H9 (cell line): ENCODE results near the gene COX7A2L. TPM values are rescaled to one million over a fixed set of nuclear protein-coding genes. Genes with fewer than 3 reads are reported as not detected.

Experiments used
- DNase-seq: peaks from one replicate; pipeline ENCODE4 v3.0.0-alpha.2; 2017
- H2AFZ ChIP-seq: one replicate; pipeline ENCODE4 v1.6.1; 2013; ENCODE audit warnings: mild to moderate bottlenecking, low read length, control low read depth, moderate library complexity
- H2AK5ac ChIP-seq: 2 replicates; pipeline ENCODE4 v1.6.1; 2013; ENCODE audit warnings: low read length, control low read depth, mixed read lengths; ENCODE audit not compliant: insufficient read length
- H2BK120ac ChIP-seq: one replicate; pipeline ENCODE4 v1.6.1; 2013; ENCODE audit warnings: low read depth, mild to moderate bottlenecking, low read length, control low read depth, inconsistent platforms; ENCODE audit not compliant: poor library complexity, severe bottlenecking
- H2BK12ac ChIP-seq: 2 replicates; pipeline ENCODE4 v1.6.1; 2013; ENCODE audit warnings: low read length, control low read depth, mixed read lengths, low read depth; ENCODE audit not compliant: insufficient read length
- H2BK15ac ChIP-seq: 2 replicates; pipeline ENCODE4 v1.6.1; 2013; ENCODE audit warnings: low read depth, low read length, control low read depth
- H2BK20ac ChIP-seq: one replicate; pipeline ENCODE4 v1.6.1; 2013; ENCODE audit warnings: low read depth, mild to moderate bottlenecking, low read length, control low read depth, inconsistent platforms; ENCODE audit not compliant: poor library complexity, severe bottlenecking
- H2BK5ac ChIP-seq: 2 replicates; pipeline ENCODE4 v1.6.1; 2013; ENCODE audit warnings: low read length, control low read depth, mixed read lengths; ENCODE audit not compliant: insufficient read length
- H3K14ac ChIP-seq: 2 replicates; pipeline ENCODE4 v1.6.1; 2013; ENCODE audit warnings: low read length, control low read depth; ENCODE audit not compliant: insufficient read depth
- H3K18ac ChIP-seq: 2 replicates; pipeline ENCODE4 v1.6.1; 2013; ENCODE audit warnings: low read depth, mild to moderate bottlenecking, mixed read lengths, low read length, control low read depth; ENCODE audit not compliant: insufficient read length
- H3K23ac ChIP-seq: 2 replicates; pipeline ENCODE4 v1.6.1; 2013; ENCODE audit warnings: low read length, control low read depth, mixed read lengths, low read depth; ENCODE audit not compliant: insufficient read length
- H3K23me2 ChIP-seq: 2 replicates; pipeline ENCODE4 v1.6.1; 2013; ENCODE audit warnings: low read depth, mild to moderate bottlenecking, mixed read lengths, low read length, control low read depth; ENCODE audit not compliant: insufficient read length, poor library complexity, severe bottlenecking
- H3K27ac ChIP-seq: 2 replicates; pipeline ENCODE4 v1.5.1; 2013; ENCODE audit warnings: low read length, control low read depth, mixed read lengths, low read depth; ENCODE audit not compliant: insufficient read length
- H3K27me3 ChIP-seq: 2 replicates; pipeline ENCODE4 v1.6.1; 2013; ENCODE audit warnings: low read length, control low read depth, inconsistent platforms; ENCODE audit not compliant: insufficient read depth
- H3K4ac ChIP-seq: 2 replicates; pipeline ENCODE4 v1.6.1; 2013; ENCODE audit warnings: low read depth, mild to moderate bottlenecking, control low read depth, inconsistent platforms, low read length, moderate library complexity
- H3K4me1 ChIP-seq: 2 replicates; pipeline ENCODE4 v1.6.1; 2013; ENCODE audit warnings: low read length, control low read depth, inconsistent platforms; ENCODE audit not compliant: insufficient read depth
- H3K4me2 ChIP-seq: 2 replicates; pipeline ENCODE4 v1.6.1; 2013; ENCODE audit warnings: low read length, control low read depth, mixed read lengths; ENCODE audit not compliant: insufficient read length, insufficient read depth
- H3K56ac ChIP-seq: 2 replicates; pipeline ENCODE4 v1.6.1; 2013; ENCODE audit warnings: low read depth, mild to moderate bottlenecking, mixed read lengths, low read length, control low read depth; ENCODE audit not compliant: insufficient read length
- H3K79me1 ChIP-seq: 2 replicates; pipeline ENCODE4 v1.6.1; 2013; ENCODE audit warnings: low read depth, mild to moderate bottlenecking, moderate library complexity, low read length, control low read depth, inconsistent platforms; ENCODE audit not compliant: insufficient read depth, poor library complexity, severe bottlenecking
- H3K79me2 ChIP-seq: 2 replicates; pipeline ENCODE4 v1.6.1; 2013; ENCODE audit warnings: low read length, control low read depth, inconsistent platforms; ENCODE audit not compliant: insufficient read depth
- H3K9ac ChIP-seq: 2 replicates; pipeline ENCODE4 v1.6.1; 2013; ENCODE audit warnings: low read length, control low read depth, mixed read lengths; ENCODE audit not compliant: insufficient read length; ENCODE audit errors: extremely low read depth
- H3K9me3 ChIP-seq: one replicate; pipeline ENCODE4 v1.6.1; 2013; ENCODE audit warnings: low read depth, low read length, inconsistent platforms; ENCODE audit not compliant: control insufficient read depth
- H3T11ph ChIP-seq: one replicate; pipeline ENCODE4 v1.6.1; 2013; ENCODE audit warnings: mild to moderate bottlenecking, low read length, control low read depth, inconsistent platforms
- H4K20me1 ChIP-seq: one replicate; pipeline ENCODE4 v1.6.1; 2013; ENCODE audit not compliant: control insufficient read depth, insufficient read length, insufficient read depth
- H4K5ac ChIP-seq: 2 replicates; pipeline ENCODE4 v1.6.1; 2013; ENCODE audit warnings: low read depth, mild to moderate bottlenecking, mixed read lengths, low read length, control low read depth; ENCODE audit not compliant: insufficient read length
- H4K8ac ChIP-seq: replicated peaks from 2 replicates; pipeline ENCODE4 v1.6.1; 2013; ENCODE audit warnings: low read length, control low read depth, mixed read lengths, low read depth; ENCODE audit not compliant: insufficient read length
- H4K91ac ChIP-seq: 2 replicates; pipeline ENCODE4 v1.6.1; 2013; ENCODE audit warnings: low read depth, mild to moderate bottlenecking, moderate library complexity, mixed read lengths, low read length, control low read depth; ENCODE audit not compliant: insufficient read length
- H3K27ac Mint-ChIP-seq, 3 experiments: 2 replicates in 2 of 3; 3 replicates in 1 of 3; pipeline ENCODE4 v1.8.0; 2020 to 2021; ENCODE audit warnings: mixed read lengths in 3 of 3, mild to moderate bottlenecking in 1 of 3, moderate library complexity in 1 of 3
- H3K27me3 Mint-ChIP-seq: 2 replicates; pipeline ENCODE4 v1.8.0; 2021; ENCODE audit warnings: low read depth, mild to moderate bottlenecking, moderate library complexity, mixed read lengths
- H3K36me3 Mint-ChIP-seq, 3 experiments: 2 replicates in 2 of 3; 3 replicates in 1 of 3; pipeline ENCODE4 v1.8.0; 2020 to 2021; ENCODE audit warnings: low read depth in 3 of 3, mixed read lengths in 3 of 3; ENCODE audit not compliant: insufficient read depth in 1 of 3
- H3K4me1 Mint-ChIP-seq, 2 experiments: 2 replicates each; pipeline ENCODE4 v1.8.0; 2020; ENCODE audit warnings: mixed read lengths in 2 of 2
- H3K4me3 Mint-ChIP-seq, 2 experiments: 2 replicates in 1 of 2; 3 replicates in 1 of 2; pipeline ENCODE4 v1.8.0; 2020 to 2021; ENCODE audit warnings: mild to moderate bottlenecking in 2 of 2, mixed read lengths in 2 of 2, moderate library complexity in 1 of 2
- H3K9me3 Mint-ChIP-seq, 2 experiments: 2 replicates in 1 of 2; 3 replicates in 1 of 2; pipeline ENCODE4 v1.8.0; 2020; ENCODE audit warnings: mild to moderate bottlenecking in 2 of 2, mixed read lengths in 2 of 2, moderate library complexity in 1 of 2
- total RNA-seq: library from RNA; stranded (reverse); gene quantifications from 2 replicates; pipeline ENCODE4 v1.2.1, GENCODE V29; 2021
- TF ChIP-seq, protein P1 (sequence below): fragments of 200-600 bp; sonication (generic); conservative IDR thresholded peaks from 3 replicates; pipeline ENCODE4 v1.8.0; 2021; ENCODE audit warnings: antibody characterized with exemption, mild to moderate bottlenecking

COX7A2L gene
- total RNA-seq, 1 experiment from 2014 or later, result 102 TPM

DNA sequence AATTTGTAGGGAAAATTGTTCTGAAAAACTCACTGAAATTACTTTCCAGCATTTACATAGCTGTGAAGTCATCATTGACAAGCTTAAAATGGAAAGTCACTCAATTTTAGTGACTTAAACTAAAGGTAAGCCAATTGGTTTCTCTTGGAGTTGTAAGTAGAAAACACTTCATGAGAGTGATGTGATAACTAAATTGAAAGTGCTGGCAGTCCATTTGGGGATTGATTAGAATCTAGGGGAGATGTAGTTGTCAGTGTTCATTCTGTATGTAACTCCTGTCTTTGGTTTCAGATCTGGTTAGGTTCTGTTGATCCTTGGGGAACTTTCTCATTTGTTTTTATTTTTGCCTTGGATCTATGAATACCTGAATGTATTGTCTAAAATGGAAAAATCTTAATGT lies 53.8 kb downstream of the COX7A2L start:
- no peak overlapping the region for H2AFZ ChIP-seq
- no peak overlapping the region for H3K4ac ChIP-seq
- no peak overlapping the region for H3K27ac ChIP-seq
- H4K5ac ChIP-seq, result no peak overlapping the region
- H3K18ac ChIP-seq, result no peak overlapping the region
- no peak overlapping the region for H3K4me2 ChIP-seq
- H3T11ph ChIP-seq, result no peak overlapping the region
- no peak overlapping the region for H3K23ac ChIP-seq
- H2BK120ac ChIP-seq, result no peak overlapping the region
- H2BK15ac ChIP-seq, result no peak overlapping the region
- H2BK20ac ChIP-seq, result no peak overlapping the region
- no peak overlapping the region for H3K27ac Mint-ChIP-seq
- H3K56ac ChIP-seq, result no peak overlapping the region
- no peaks in the 10 kb centered on the region for H3K79me2 ChIP-seq
- H2BK5ac ChIP-seq, result no peak overlapping the region
- H3K14ac ChIP-seq, result no peak overlapping the region
- H3K4me1 Mint-ChIP-seq, result no peaks in the 10 kb centered on the region
- H3K9me3 ChIP-seq, result no peaks in the 10 kb centered on the region
- H3K9me3 Mint-ChIP-seq, result no peaks in the 10 kb centered on the region
- no peaks in the 10 kb centered on the region for H3K79me1 ChIP-seq
- no peak overlapping the region for H2BK12ac ChIP-seq
- H4K91ac ChIP-seq, result no peak overlapping the region
- no peaks in the 10 kb centered on the region for H3K27me3 Mint-ChIP-seq
- peaks cover 21 to 42% (median 22%) of the 10 kb centered on the region in 3 experiments; a peak in 6 of 7 replicates for H3K36me3 Mint-ChIP-seq
- H2AK5ac ChIP-seq, result no peak overlapping the region
- no peak overlapping the region for H4K8ac ChIP-seq
- no peak overlapping the region for H3K4me3 Mint-ChIP-seq
- TF ChIP-seq, protein P1, sequence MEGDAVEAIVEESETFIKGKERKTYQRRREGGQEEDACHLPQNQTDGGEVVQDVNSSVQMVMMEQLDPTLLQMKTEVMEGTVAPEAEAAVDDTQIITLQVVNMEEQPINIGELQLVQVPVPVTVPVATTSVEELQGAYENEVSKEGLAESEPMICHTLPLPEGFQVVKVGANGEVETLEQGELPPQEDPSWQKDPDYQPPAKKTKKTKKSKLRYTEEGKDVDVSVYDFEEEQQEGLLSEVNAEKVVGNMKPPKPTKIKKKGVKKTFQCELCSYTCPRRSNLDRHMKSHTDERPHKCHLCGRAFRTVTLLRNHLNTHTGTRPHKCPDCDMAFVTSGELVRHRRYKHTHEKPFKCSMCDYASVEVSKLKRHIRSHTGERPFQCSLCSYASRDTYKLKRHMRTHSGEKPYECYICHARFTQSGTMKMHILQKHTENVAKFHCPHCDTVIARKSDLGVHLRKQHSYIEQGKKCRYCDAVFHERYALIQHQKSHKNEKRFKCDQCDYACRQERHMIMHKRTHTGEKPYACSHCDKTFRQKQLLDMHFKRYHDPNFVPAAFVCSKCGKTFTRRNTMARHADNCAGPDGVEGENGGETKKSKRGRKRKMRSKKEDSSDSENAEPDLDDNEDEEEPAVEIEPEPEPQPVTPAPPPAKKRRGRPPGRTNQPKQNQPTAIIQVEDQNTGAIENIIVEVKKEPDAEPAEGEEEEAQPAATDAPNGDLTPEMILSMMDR, result no peak
- no peaks in the 10 kb centered on the region for H3K27me3 ChIP-seq
- H3K23me2 ChIP-seq, result no peaks in the 10 kb centered on the region
- no peaks in the 10 kb centered on the region for H4K20me1 ChIP-seq
- no peak overlapping the region for H3K9ac ChIP-seq
- no peaks in the 10 kb centered on the region for H3K4me1 ChIP-seq
- no peak for DNase-seq
